HCT116 (cell line): ENCODE results near the gene COBL. TPM values are rescaled to one million over a fixed set of nuclear protein-coding genes. Genes with fewer than 3 reads are reported as not detected.

Source experiments
- ATAC-seq: fragments of 200-7000 bp; cut with Tn5 transposase; 2 replicates; pipeline ENCODE4 v1.9.1; 2020; ENCODE audit warnings: mild to moderate bottlenecking, moderate library complexity
- BruUV-seq: library from RNA; stranded (reverse); fragments of 400-500 nt; replicated peaks from 2 replicates; lab custom pipeline; 2021; lab: Mats Ljungman, UMichigan
- CTCF ChIA-PET: fragments of 300-600 bp; sonication (Branson Sonifier 250); formaldehyde crosslinking; loops from one replicate; lab custom pipeline; 2021; ENCODE audit warnings: antibody characterized with exemption; lab: Charles Lee
- POLR2A ChIA-PET: fragments of 300-600, 350-600 bp; sonication (Branson Sonifier 250); formaldehyde crosslinking; loops from one replicate; lab custom pipeline; 2021; ENCODE audit warnings: antibody characterized with exemption; lab: Charles Lee
- RAD21 ChIA-PET, 2 experiments: fragments of 300-600 bp; sonication (Branson Sonifier 250); formaldehyde crosslinking; loops; one replicate each; lab custom pipeline; 2023; ENCODE audit warnings: low total read pairs in 2 of 2; ENCODE audit not compliant: uncharacterized antibody in 2 of 2, unreplicated experiment in 2 of 2, low non-redundant PET in 1 of 2; lab: Charles Lee
- DNase-seq: peaks from one replicate; pipeline ENCODE4 v3.0.0-alpha.2; 2010; ENCODE audit warnings: low read depth, low spot score
- H2AFZ ChIP-seq: fragments of 200-600 bp; shearing (Covaris generic), sonication (generic); 2 replicates; pipeline ENCODE4 v1.6.1; 2017; ENCODE audit warnings: low read depth, mixed run types, mixed read lengths, antibody characterized with exemption, low read length; ENCODE audit not compliant: poor library complexity, severe bottlenecking
- H3K27ac ChIP-seq: 2 replicates; pipeline ENCODE4 v1.5.1; 2012; ENCODE audit warnings: low read depth, low read length
- H3K27me3 ChIP-seq: fragments of 200-600 bp; sonication (generic); 2 replicates; pipeline ENCODE4 v1.6.1; 2016; ENCODE audit warnings: mixed run types, low read length, mixed read lengths; ENCODE audit not compliant: insufficient read depth
- H3K36me3 ChIP-seq, 2 experiments: fragments of 200-500 bp in 1 of 2; fragments of 200-600 bp in 1 of 2; sonication (Bioruptor generic) in 1 of 2; sonication (generic) in 1 of 2; 2 replicates each; pipeline versions ENCODE4 v1.5.1 to v1.6.1; 2014 to 2016; ENCODE audit warnings: low read length in 2 of 2, inconsistent platforms in 1 of 2, mixed read lengths in 1 of 2, mixed run types in 1 of 2; ENCODE audit not compliant: insufficient read depth in 2 of 2, control insufficient read depth in 1 of 2
- H3K4me1 ChIP-seq, 2 experiments: fragments of 200-600 bp in 1 of 2; sonication (generic) in 1 of 2; 2 replicates each; pipeline versions ENCODE4 v1.5.1 to v1.6.1; 2012 to 2017; ENCODE audit warnings: low read length in 2 of 2, inconsistent platforms in 1 of 2, mild to moderate bottlenecking in 1 of 2, mixed read lengths in 1 of 2, mixed run types in 1 of 2, moderate library complexity in 1 of 2; ENCODE audit not compliant: insufficient read depth in 2 of 2, control insufficient read depth in 1 of 2
- H3K4me2 ChIP-seq: fragments of 200-600 bp; sonication (generic); 2 replicates; pipeline ENCODE4 v1.6.1; 2017; ENCODE audit warnings: mixed run types, low read length, mixed read lengths
- H3K4me3 ChIP-seq, 2 experiments: fragments of 200-600 bp in 1 of 2; sonication (generic) in 1 of 2; replicated peaks in 1 of 2; 2 replicates each; pipeline ENCODE4 v1.5.1; 2011 to 2016; ENCODE audit warnings: low read length in 2 of 2, control low read depth in 1 of 2, low read depth in 1 of 2, mild to moderate bottlenecking in 1 of 2, mixed read lengths in 1 of 2, mixed run types in 1 of 2
- H3K79me2 ChIP-seq: fragments of 200-600 bp; sonication (generic); 2 replicates; pipeline ENCODE4 v1.6.1; 2017; ENCODE audit warnings: mild to moderate bottlenecking, mixed run types, low read length, moderate library complexity, mixed read lengths; ENCODE audit not compliant: insufficient read depth
- H3K9ac ChIP-seq: fragments of 200-600 bp; sonication (generic); 2 replicates; pipeline ENCODE4 v1.6.1; 2016; ENCODE audit warnings: low read length, mixed read lengths
- H3K9me2 ChIP-seq: fragments of 200-600 bp; sonication (generic), shearing (Covaris generic); 2 replicates; pipeline ENCODE4 v1.6.1; 2017; ENCODE audit warnings: mixed run types, mild to moderate bottlenecking, moderate library complexity; ENCODE audit not compliant: insufficient read depth
- H3K9me3 ChIP-seq, 2 experiments: fragments of 200-500 bp in 1 of 2; fragments of 200-600 bp in 1 of 2; sonication (Bioruptor generic) in 1 of 2; sonication (generic) in 1 of 2; 2 replicates each; pipeline ENCODE4 v1.6.1; 2014 to 2017; ENCODE audit warnings: low read length in 2 of 2, mixed read lengths in 2 of 2, inconsistent platforms in 1 of 2, low read depth in 1 of 2, mild to moderate bottlenecking in 1 of 2, mixed run types in 1 of 2, moderate library complexity in 1 of 2; ENCODE audit not compliant: control insufficient read depth in 1 of 2, insufficient read depth in 1 of 2
- H4K20me1 ChIP-seq: fragments of 200-600 bp; sonication (generic), shearing (Covaris generic); 2 replicates; pipeline ENCODE4 v1.6.1; 2017; ENCODE audit warnings: mixed run types, mild to moderate bottlenecking, moderate library complexity; ENCODE audit not compliant: insufficient read depth
- CBX3 ChIP-seq: IDR thresholded peaks from 2 replicates; pipeline ENCODE4 v1.6.1; 2012; ENCODE audit warnings: low read depth
- EGR1 ChIP-seq: IDR thresholded peaks from 2 replicates; pipeline ENCODE4 v1.6.1; 2012; ENCODE audit warnings: low read depth
- EZH2phosphoT487 ChIP-seq: fragments of 200-600 bp; IDR thresholded peaks from 2 replicates; pipeline ENCODE4 v1.6.1; 2018; ENCODE audit warnings: antibody characterized with exemption, borderline replicate concordance
- JUND ChIP-seq: IDR thresholded peaks from 2 replicates; pipeline ENCODE4 v1.6.1; 2012
- POLR2A ChIP-seq: IDR thresholded peaks from 2 replicates; pipeline ENCODE4 v1.7.0; 2011; ENCODE audit warnings: borderline replicate concordance; ENCODE audit not compliant: insufficient read depth, insufficient read length; ENCODE audit errors: extremely low read depth
- POLR2AphosphoS5 ChIP-seq: IDR thresholded peaks from 2 replicates; pipeline ENCODE4 v1.6.1; 2011; ENCODE audit warnings: mild to moderate bottlenecking, low read depth, low read length, moderate library complexity
- RAD21 ChIP-seq: IDR thresholded peaks from 2 replicates; pipeline ENCODE4 v1.6.1; 2012; ENCODE audit warnings: low read depth, mild to moderate bottlenecking
- SIN3A ChIP-seq: IDR thresholded peaks from 2 replicates; pipeline ENCODE4 v1.6.1; 2012; ENCODE audit warnings: low read depth
- SP1 ChIP-seq: IDR thresholded peaks from 2 replicates; pipeline ENCODE4 v1.6.1; 2012; ENCODE audit warnings: low read depth
- SRF ChIP-seq: IDR thresholded peaks from 2 replicates; pipeline ENCODE4 v1.6.1; 2012; ENCODE audit warnings: low read depth
- TCF7L2 ChIP-seq: IDR thresholded peaks from 2 replicates; pipeline ENCODE4 v1.7.0; 2011; ENCODE audit warnings: borderline replicate concordance, inconsistent platforms; ENCODE audit not compliant: insufficient read depth, insufficient read length; ENCODE audit errors: extremely low read depth
- YY1 ChIP-seq: IDR thresholded peaks from 2 replicates; pipeline ENCODE4 v1.6.1; 2011; ENCODE audit warnings: low read length, low read depth, moderate library complexity, mild to moderate bottlenecking; ENCODE audit not compliant: insufficient replicate concordance; ENCODE audit errors: extremely low read depth
- ZNF274 ChIP-seq: fragments of 200-500 bp; sonication (Bioruptor generic); IDR thresholded peaks from 2 replicates; pipeline ENCODE4 v1.6.1; 2014; ENCODE audit warnings: mild to moderate bottlenecking, low read depth, low read length, inconsistent platforms
- intact Hi-C: fragments of 100-400 bp; cut with micrococcal nuclease; formaldehyde crosslinking; loops from 2 replicates; pipeline ENCODE4 v1.10.0; 2022
- total RNA-seq: library from RNA; stranded (reverse); gene quantifications from one replicate; pipeline ENCODE4 v1.2.1, GENCODE V29; 2021; ENCODE audit not compliant: unreplicated experiment
- TF ChIP-seq, protein P1 (sequence below): IDR thresholded peaks from 2 replicates; pipeline ENCODE4 v1.6.1; 2012
- TF ChIP-seq, protein P2 (sequence below): IDR thresholded peaks from 2 replicates; pipeline ENCODE4 v1.6.1; 2012
- TF ChIP-seq, protein P3 (sequence below): IDR thresholded peaks from 2 replicates; pipeline ENCODE4 v1.6.1; 2012; ENCODE audit warnings: low read depth

The COBL gene
- total RNA-seq, 1 experiment from 2014 or later = 19.3 TPM

DNA sequence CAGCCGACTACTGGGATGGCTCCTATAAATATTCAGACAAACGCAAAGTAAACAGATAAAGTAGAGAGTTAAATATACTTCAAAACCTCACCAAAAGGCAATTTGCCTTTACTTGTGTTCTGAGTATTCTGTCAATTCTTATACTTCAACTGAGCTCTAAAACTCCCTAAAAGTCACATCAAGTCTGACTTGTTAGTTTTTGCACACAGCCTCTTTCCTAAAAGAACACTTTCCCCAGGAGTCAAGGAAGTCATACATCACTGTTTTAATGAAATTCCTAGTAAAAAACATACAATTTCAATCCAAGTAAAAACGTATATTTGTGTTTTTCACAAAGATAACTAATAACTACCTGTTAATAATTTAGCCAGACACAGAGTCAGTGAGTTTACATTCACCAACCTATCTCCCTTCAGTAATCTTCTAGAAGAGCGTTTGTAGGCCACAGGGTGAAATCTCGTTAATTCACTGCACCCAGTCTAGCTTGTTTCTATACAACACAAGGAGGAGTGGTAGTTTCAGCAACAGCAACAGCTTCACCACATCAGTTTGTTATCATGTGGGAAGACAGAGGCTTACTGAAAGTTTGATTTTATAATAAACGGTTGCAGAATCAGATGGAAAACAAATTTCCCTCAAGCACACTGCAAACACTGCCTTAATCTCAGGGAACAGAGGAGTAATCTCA, 2.7 kb downstream of the COBL start:
- H3K9ac ChIP-seq = no peak overlapping the region
- ATAC-seq (no peak), DNase-seq (no peak)
- no peaks in the 10 kb centered on the region for H4K20me1 ChIP-seq
- no peak overlapping the region for H2AFZ ChIP-seq
- ChIA-PET CTCF (no interaction called here), RAD21 (no interaction called here), POLR2A (no interaction called here)
- H3K36me3 ChIP-seq = no peaks in the 10 kb centered on the region
- H3K27ac ChIP-seq = no peak overlapping the region
- H3K79me2 ChIP-seq = peaks cover 21% of the 10 kb centered on the region
- peaks cover 15 to 25% of the 10 kb centered on the region in 2 experiments for H3K4me1 ChIP-seq
- H3K9me3 ChIP-seq = no peaks in the 10 kb centered on the region
- H3K9me2 ChIP-seq = no peaks in the 10 kb centered on the region
- intact Hi-C loops = no loop called here
- H3K4me2 ChIP-seq = no peak overlapping the region
- BruUV-seq = no TSS peak
- H3K27me3 ChIP-seq = no peaks in the 10 kb centered on the region
- TF ChIP-seq ZNF274 = no peak
- TF ChIP-seq SRF = no peak
- TF ChIP-seq CBX3 = no peak
- TF ChIP-seq, protein P1, sequence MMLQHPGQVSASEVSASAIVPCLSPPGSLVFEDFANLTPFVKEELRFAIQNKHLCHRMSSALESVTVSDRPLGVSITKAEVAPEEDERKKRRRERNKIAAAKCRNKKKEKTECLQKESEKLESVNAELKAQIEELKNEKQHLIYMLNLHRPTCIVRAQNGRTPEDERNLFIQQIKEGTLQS = no peak
- TF ChIP-seq JUND = no peak
- no peak for TF ChIP-seq POLR2A
- no peak for TF ChIP-seq RAD21
- no peak for TF ChIP-seq EGR1
- no peak for TF ChIP-seq POLR2AphosphoS5
- no peak for TF ChIP-seq YY1
- no peak for TF ChIP-seq SP1
- no peak for TF ChIP-seq TCF7L2
- TF ChIP-seq, protein P2, sequence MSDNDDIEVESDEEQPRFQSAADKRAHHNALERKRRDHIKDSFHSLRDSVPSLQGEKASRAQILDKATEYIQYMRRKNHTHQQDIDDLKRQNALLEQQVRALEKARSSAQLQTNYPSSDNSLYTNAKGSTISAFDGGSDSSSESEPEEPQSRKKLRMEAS = no peak
- no peak for TF ChIP-seq EZH2phosphoT487
- no peak for TF ChIP-seq SIN3A
- TF ChIP-seq, protein P3, sequence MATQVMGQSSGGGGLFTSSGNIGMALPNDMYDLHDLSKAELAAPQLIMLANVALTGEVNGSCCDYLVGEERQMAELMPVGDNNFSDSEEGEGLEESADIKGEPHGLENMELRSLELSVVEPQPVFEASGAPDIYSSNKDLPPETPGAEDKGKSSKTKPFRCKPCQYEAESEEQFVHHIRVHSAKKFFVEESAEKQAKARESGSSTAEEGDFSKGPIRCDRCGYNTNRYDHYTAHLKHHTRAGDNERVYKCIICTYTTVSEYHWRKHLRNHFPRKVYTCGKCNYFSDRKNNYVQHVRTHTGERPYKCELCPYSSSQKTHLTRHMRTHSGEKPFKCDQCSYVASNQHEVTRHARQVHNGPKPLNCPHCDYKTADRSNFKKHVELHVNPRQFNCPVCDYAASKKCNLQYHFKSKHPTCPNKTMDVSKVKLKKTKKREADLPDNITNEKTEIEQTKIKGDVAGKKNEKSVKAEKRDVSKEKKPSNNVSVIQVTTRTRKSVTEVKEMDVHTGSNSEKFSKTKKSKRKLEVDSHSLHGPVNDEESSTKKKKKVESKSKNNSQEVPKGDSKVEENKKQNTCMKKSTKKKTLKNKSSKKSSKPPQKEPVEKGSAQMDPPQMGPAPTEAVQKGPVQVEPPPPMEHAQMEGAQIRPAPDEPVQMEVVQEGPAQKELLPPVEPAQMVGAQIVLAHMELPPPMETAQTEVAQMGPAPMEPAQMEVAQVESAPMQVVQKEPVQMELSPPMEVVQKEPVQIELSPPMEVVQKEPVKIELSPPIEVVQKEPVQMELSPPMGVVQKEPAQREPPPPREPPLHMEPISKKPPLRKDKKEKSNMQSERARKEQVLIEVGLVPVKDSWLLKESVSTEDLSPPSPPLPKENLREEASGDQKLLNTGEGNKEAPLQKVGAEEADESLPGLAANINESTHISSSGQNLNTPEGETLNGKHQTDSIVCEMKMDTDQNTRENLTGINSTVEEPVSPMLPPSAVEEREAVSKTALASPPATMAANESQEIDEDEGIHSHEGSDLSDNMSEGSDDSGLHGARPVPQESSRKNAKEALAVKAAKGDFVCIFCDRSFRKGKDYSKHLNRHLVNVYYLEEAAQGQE = no peak
- H3K4me3 ChIP-seq = no peak overlapping the region
